GM23338 (cell line): ENCODE results near the gene CCDC181. TPM values are rescaled to one million over a fixed set of nuclear protein-coding genes. Genes with fewer than 3 reads are reported as not detected.

ENCODE experiments used
- ATAC-seq: fragments of 200-7000 bp; cut with Tn5 transposase; 3 replicates; pipeline ENCODE4 v1.9.1; 2020
- DNase-seq: peaks from one replicate; pipeline ENCODE4 v3.0.0-alpha.2; 2015; ENCODE audit warnings: low spot score
- H2AFZ ChIP-seq: fragments of 200-600 bp; sonication (generic); 2 replicates; pipeline ENCODE4 v1.8.0; 2016; ENCODE audit warnings: antibody characterized with exemption, mild to moderate bottlenecking, moderate library complexity
- H3F3A ChIP-seq: fragments of 200-600 bp; sonication (generic); replicated peaks from 2 replicates; pipeline ENCODE4 v1.8.0; 2017; ENCODE audit warnings: antibody characterized with exemption, mixed run types, low read depth
- H3K27ac ChIP-seq: fragments of 200-600 bp; sonication (generic); 2 replicates; pipeline ENCODE4 v1.6.1; 2016; ENCODE audit warnings: low read depth
- H3K27me3 ChIP-seq: fragments of 200-600 bp; sonication (generic); 2 replicates; pipeline ENCODE4 v1.8.0; 2016; ENCODE audit warnings: mild to moderate bottlenecking, mixed run types, moderate library complexity; ENCODE audit not compliant: insufficient read depth
- H3K36me3 ChIP-seq: fragments of 200-600 bp; sonication (generic); 2 replicates; pipeline ENCODE4 v1.8.0; 2016; ENCODE audit warnings: mild to moderate bottlenecking; ENCODE audit not compliant: insufficient read depth
- H3K4me1 ChIP-seq: fragments of 200-600 bp; sonication (generic); 2 replicates; pipeline ENCODE4 v1.8.0; 2016; ENCODE audit warnings: mild to moderate bottlenecking, moderate library complexity; ENCODE audit not compliant: insufficient read depth
- H3K4me2 ChIP-seq: fragments of 200-600 bp; sonication (generic); 2 replicates; pipeline ENCODE4 v1.7.1; 2017; ENCODE audit warnings: mixed run types
- H3K4me3 ChIP-seq: fragments of 200-600 bp; sonication (generic); 2 replicates; pipeline ENCODE4 v1.6.1; 2016; ENCODE audit warnings: mixed run types
- H3K79me2 ChIP-seq: fragments of 200-600 bp; sonication (generic); replicated peaks from 2 replicates; pipeline ENCODE4 v1.8.0; 2017; ENCODE audit warnings: mild to moderate bottlenecking; ENCODE audit not compliant: insufficient read depth
- H3K9me2 ChIP-seq: fragments of 200-600 bp; sonication (generic); 2 replicates; pipeline ENCODE4 v1.8.0; 2017; ENCODE audit not compliant: insufficient read depth
- H4K20me1 ChIP-seq: fragments of 200-600 bp; sonication (generic); replicated peaks from 2 replicates; pipeline ENCODE4 v1.8.0; 2017; ENCODE audit warnings: mild to moderate bottlenecking; ENCODE audit not compliant: insufficient read depth
- H3K27ac Mint-ChIP-seq: 2 replicates; pipeline ENCODE4 v1.8.0; 2020; ENCODE audit warnings: inconsistent platforms, mild to moderate bottlenecking, moderate library complexity, mixed read lengths
- H3K27me3 Mint-ChIP-seq: 3 replicates; pipeline ENCODE4 v1.8.0; 2022; ENCODE audit warnings: low read depth, mild to moderate bottlenecking, moderate library complexity, mixed read lengths, inconsistent platforms; ENCODE audit not compliant: insufficient read depth, poor library complexity
- H3K36me3 Mint-ChIP-seq: 3 replicates; pipeline ENCODE4 v1.8.0; 2021; ENCODE audit warnings: low read depth, mild to moderate bottlenecking, inconsistent platforms, moderate library complexity, mixed read lengths
- H3K4me1 Mint-ChIP-seq: 3 replicates; pipeline ENCODE4 v1.8.0; 2020; ENCODE audit warnings: mild to moderate bottlenecking, inconsistent platforms, mixed read lengths
- H3K4me3 Mint-ChIP-seq: 3 replicates; pipeline ENCODE4 v1.8.0; 2021; ENCODE audit warnings: moderate library complexity, mild to moderate bottlenecking, inconsistent platforms, mixed read lengths
- H3K9me3 Mint-ChIP-seq: 3 replicates; pipeline ENCODE4 v1.8.0; 2020; ENCODE audit warnings: moderate library complexity, mild to moderate bottlenecking, inconsistent platforms, mixed read lengths
- CREB1 ChIP-seq: fragments of 250-450 bp; sonication (Bioruptor Pico); IDR thresholded peaks from 2 replicates; pipeline ENCODE4 v1.5.0; 2020; ENCODE audit warnings: low read depth, mild to moderate bottlenecking, moderate library complexity
- CTCF ChIP-seq, 2 experiments: fragments of 200-600 bp in 1 of 2; sonication (generic) in 1 of 2; conservative IDR thresholded peaks; 2 replicates each; pipeline versions ENCODE4 v1.5.1 to v1.6.1; 2016 to 2017; ENCODE audit warnings: antibody characterized with exemption in 2 of 2, low read depth in 2 of 2, mild to moderate bottlenecking in 2 of 2, moderate library complexity in 1 of 2
- ETS1 ChIP-seq: IDR thresholded peaks from 2 replicates; pipeline ENCODE4 v1.6.1; 2016; ENCODE audit warnings: antibody characterized with exemption
- EZH2 ChIP-seq: fragments of 200-600 bp; sonication (generic); IDR thresholded peaks from one replicate; pipeline ENCODE4 v1.8.0; 2017; ENCODE audit warnings: antibody characterized with exemption, mild to moderate bottlenecking, low read depth; ENCODE audit not compliant: unreplicated experiment
- JUNB ChIP-seq: IDR thresholded peaks from one replicate; pipeline ENCODE4 v1.6.1; 2016; ENCODE audit warnings: antibody characterized with exemption; ENCODE audit not compliant: unreplicated experiment
- NANOG ChIP-seq: IDR thresholded peaks from 2 replicates; pipeline ENCODE4 v1.6.1; 2016; ENCODE audit warnings: antibody characterized with exemption, borderline replicate concordance
- ZNF331 ChIP-seq: fragments of 250-450 bp; sonication (Bioruptor Pico); IDR thresholded peaks from 2 replicates; pipeline ENCODE4 v1.5.0; 2020; ENCODE audit warnings: low read depth, mild to moderate bottlenecking, moderate library complexity
- ZNF462 ChIP-seq: fragments of 250-450 bp; sonication (Bioruptor Pico); IDR thresholded peaks from 2 replicates; pipeline ENCODE4 v1.5.0; 2020; ENCODE audit warnings: mild to moderate bottlenecking, moderate library complexity
- polyA plus RNA-seq: library from polyadenylated mRNA; unstranded; fragments of >200 nt; fragmentation: Nextera tagmentation; extraction: Ambion mirVana; gene quantifications from 2 replicates; pipeline ENCODE4 v1.2.1, GENCODE V29; 2016
- total RNA-seq: library from RNA; depleted of rRNA; stranded (reverse); fragments of >200 nt; shearing (Covaris generic); gene quantifications from 2 replicates; pipeline ENCODE4 v1.2.3, GENCODE V29; 2014

Gene CCDC181
- total and polyA plus RNA-seq, 2 experiments from 2014 or later: 3.4 to 9.0 TPM

- TF ChIP-seq ETS1: no peak
- no peak for TF ChIP-seq ZNF331
- no peak for TF ChIP-seq EZH2
- TF ChIP-seq JUNB: no peak
- no peak for TF ChIP-seq ZNF462 (CRISPR knock-in tag)
- no peak for TF ChIP-seq NANOG
- TF ChIP-seq CREB1 (CRISPR knock-in tag): no peak
Measured at GRCh38 chr1:169360415-169360814, 66.9 kb downstream of the CCDC181 start (continued).

- Histone ChIP-seq H3K27me3 (no peaks in the 10 kb centered on the region), H2AFZ (no peak overlapping the region), H3K4me1 (0 out of 2 replicates have a peak, but pooled peaks cover 6% of the 10 kb centered on the region), H3K4me2 (no peak overlapping the region), H3K36me3 (no peaks in the 10 kb centered on the region), H3K79me2 (peaks cover 4% of the 10 kb centered on the region; the same call in 1 of the 2 replicates), H3K27ac (no peak overlapping the region), H3K9me2 (no peaks in the 10 kb centered on the region), H4K20me1 (no peaks in the 10 kb centered on the region), H3K4me3 (no peak overlapping the region), H3F3A (no peaks in the 10 kb centered on the region)
- H3K27me3 Mint-ChIP-seq: peaks cover 5% of the 10 kb centered on the region
- DNase-seq (peak; percentile 69), ATAC-seq (no peak)
- peaks cover 2% of the 10 kb centered on the region; the same call in 1 of the 3 replicates for H3K36me3 Mint-ChIP-seq
- TF ChIP-seq NANOG (no peak), CTCF (conservative IDR thresholded peaks at IDR 0.05; ENCODE audit: low read depth in 2 of 2) (peak; percentile 80 to 92)
- H3K4me3 Mint-ChIP-seq: no peak overlapping the region
- peaks cover 2% of the 10 kb centered on the region; the same call in 2 of the 3 replicates for H3K4me1 Mint-ChIP-seq
- no peaks in the 10 kb centered on the region for H3K9me3 Mint-ChIP-seq
- no peak overlapping the region for H3K27ac Mint-ChIP-seq
Measured at GRCh38 chr1:169348383-169349036, 78.8 kb downstream of the CCDC181 start.
